Measurements from ENCODE around the gene USP44. TPM values are rescaled to one million over a fixed set of nuclear protein-coding genes. Genes with fewer than 3 reads are reported as not detected.

The USP44 gene
- total and polyA plus RNA-seq, 2 of the 13 experiments (the other 11 are each of a cell fraction or from before 2014, with no cell fraction given): 0.05 to 0.07 TPM

- TF ChIP-seq ZNF691 (CRISPR knock-in tag; IDR thresholded peaks at IDR 0.05; ENCODE audit: borderline replicate concordance, low read depth) (no peak), ZMYM4 (CRISPR knock-in tag; IDR thresholded peaks at IDR 0.05) (no peak), YEATS2 (CRISPR knock-in tag; IDR thresholded peaks at IDR 0.05; ENCODE audit: borderline replicate concordance) (no peak), GTF2F1 (IDR thresholded peaks at IDR 0.05; ENCODE audit: low read length) (no peak), THYN1 (CRISPR knock-in tag; IDR thresholded peaks at IDR 0.05; ENCODE audit: borderline replicate concordance, low read depth) (no peak), TBP (CRISPR knock-in tag; IDR thresholded peaks at IDR 0.05) (no peak), NFE2 (CRISPR knock-in tag; IDR thresholded peaks at IDR 0.05) (no peak), ZNF781 (CRISPR knock-in tag; IDR thresholded peaks at IDR 0.05; ENCODE audit: borderline replicate concordance, not compliant biosample characterization) (no peak)
- TF ChIP-seq, protein P1, sequence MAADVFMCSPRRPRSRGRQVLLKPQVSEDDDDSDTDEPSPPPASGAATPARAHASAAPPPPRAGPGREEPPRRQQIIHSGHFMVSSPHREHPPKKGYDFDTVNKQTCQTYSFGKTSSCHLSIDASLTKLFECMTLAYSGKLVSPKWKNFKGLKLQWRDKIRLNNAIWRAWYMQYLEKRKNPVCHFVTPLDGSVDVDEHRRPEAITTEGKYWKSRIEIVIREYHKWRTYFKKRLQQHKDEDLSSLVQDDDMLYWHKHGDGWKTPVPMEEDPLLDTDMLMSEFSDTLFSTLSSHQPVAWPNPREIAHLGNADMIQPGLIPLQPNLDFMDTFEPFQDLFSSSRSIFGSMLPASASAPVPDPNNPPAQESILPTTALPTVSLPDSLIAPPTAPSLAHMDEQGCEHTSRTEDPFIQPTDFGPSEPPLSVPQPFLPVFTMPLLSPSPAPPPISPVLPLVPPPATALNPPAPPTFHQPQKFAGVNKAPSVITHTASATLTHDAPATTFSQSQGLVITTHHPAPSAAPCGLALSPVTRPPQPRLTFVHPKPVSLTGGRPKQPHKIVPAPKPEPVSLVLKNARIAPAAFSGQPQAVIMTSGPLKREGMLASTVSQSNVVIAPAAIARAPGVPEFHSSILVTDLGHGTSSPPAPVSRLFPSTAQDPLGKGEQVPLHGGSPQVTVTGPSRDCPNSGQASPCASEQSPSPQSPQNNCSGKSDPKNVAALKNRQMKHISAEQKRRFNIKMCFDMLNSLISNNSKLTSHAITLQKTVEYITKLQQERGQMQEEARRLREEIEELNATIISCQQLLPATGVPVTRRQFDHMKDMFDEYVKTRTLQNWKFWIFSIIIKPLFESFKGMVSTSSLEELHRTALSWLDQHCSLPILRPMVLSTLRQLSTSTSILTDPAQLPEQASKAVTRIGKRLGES (CRISPR knock-in tag; IDR thresholded peaks at IDR 0.05; ENCODE audit: borderline replicate concordance): no peak
These were observed 71.0 kb downstream of the USP44 start (continued) for GRCh38 chr12:95480230-95480629.

DNA sequence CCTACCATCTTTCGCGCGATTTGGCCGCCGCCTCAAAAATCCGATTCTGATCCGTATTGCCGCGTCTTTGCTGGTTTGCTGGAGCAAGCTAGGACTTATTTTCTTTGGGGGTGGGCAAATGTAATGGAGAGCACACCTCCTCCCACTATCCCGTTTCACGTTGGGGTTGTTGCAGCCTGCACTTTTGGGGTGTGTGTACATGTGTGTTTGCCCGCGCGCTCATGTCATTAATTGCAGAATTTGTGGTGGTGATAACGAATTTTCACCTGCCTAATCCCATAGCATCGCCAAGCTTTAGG, 76.7 kb downstream of the USP44 start:
- peaks cover 6 to 32% of the 10 kb centered on the region in 2 experiments; a peak in 4 of 5 replicates for H3K36me3 ChIP-seq (replicated peaks in 1 of 2; ENCODE audit: control insufficient read depth in 1 of 2, insufficient read depth in 2 of 2, low read length in 2 of 2)
- intact Hi-C loops (cut with micrococcal nuclease; ENCODE audit: unreplicated experiment): loop anchor here (1.0 to 5.0 kb wide), 2 partner anchors 137 to 256 kb away; no protein-coding TSS in a partner anchor
- no peaks in the 10 kb centered on the region for H3K9me3 ChIP-seq (ENCODE audit: low read length)
- peak overlapping the region; percentile 95 to 98 (median 95) for H3K4me3 ChIP-seq (replicated peaks in 1 of 3; ENCODE audit: insufficient read depth in 1 of 3, low read depth in 2 of 3, low read length in 3 of 3)
- no peak for DNase-seq (ENCODE audit: low spot score)
- H4K20me1 ChIP-seq (ENCODE audit: insufficient read depth, low read length): peaks cover 6% of the 10 kb centered on the region; the same call in 1 of the 2 replicates
- H3K4me1 ChIP-seq (ENCODE audit: insufficient read depth, low read length): peaks cover 42% of the 10 kb centered on the region
- H3K27ac ChIP-seq (ENCODE audit: extremely low read length, insufficient read depth, low read length): peak overlapping the region; percentile 86
- no peak overlapping the region for H2AFZ ChIP-seq (ENCODE audit: low read length)
- 2% methylated on average over 6 of the region's 16 CpGs for WGBS (ENCODE audit: low lambda C conversion rate)
- 0 out of 2 replicates have a peak, but pooled peaks have one; percentile 15 for TF ChIP-seq ZNF703 (CRISPR knock-in tag; IDR thresholded peaks at IDR 0.05; ENCODE audit: borderline replicate concordance)
- no peak for TF ChIP-seq ZEB1 (IDR thresholded peaks at IDR 0.05; ENCODE audit: insufficient replicate concordance, low read depth)
- H3K4me2 ChIP-seq (ENCODE audit: low read depth, low read length): peak overlapping the region; percentile 96
- in situ Hi-C loops (cut with HindIII; ENCODE audit: extremely low pct_ligation_motif_present, low pct_unique_long_range_greater_than_20kb): no loop called here
- FAIRE-seq: no peak
- peak overlapping the region; percentile 96 for H3K9ac ChIP-seq (ENCODE audit: insufficient read depth, low read depth, low read length)
- no TSS peak for BruUV-seq (replicated peaks)
- CTCF ChIA-PET (ENCODE audit: low intra/inter-chr PET ratio, low total read pairs): no interaction called here
- POLR2A ChIA-PET: interaction anchor here (1.4 to 3.0 kb wide), 6 partner anchors 10 to 471 kb away, joined by 6 to 29 read pairs (median 10); partner anchors contain the start of genes FGD6, NDUFA12, NR2C1 and VEZT
- ATAC-seq: no peak
- no peaks in the 10 kb centered on the region; a peak in 1 of 5 replicates for H3K27me3 ChIP-seq (ENCODE audit: control insufficient read depth in 1 of 2, insufficient read depth in 2 of 2, low read length in 2 of 2)
- H3K79me2 ChIP-seq (ENCODE audit: insufficient read depth, low read length): peaks cover 54% of the 10 kb centered on the region

Measured in HepG2 (cell line).